HG03460 (cell line): ENCODE results near the gene CIBAR2.
"Not testable (repeated sequence)": the region's sequence is repeated elsewhere in the genome, so short reads cannot be mapped to it uniquely, and the experiment has no call there.

Experiments used
- ATAC-seq: cut with Tn5 transposase; IDR thresholded peaks from one replicate; pipeline ENCODE4 v1.9.1; 2021; ENCODE audit not compliant: unreplicated experiment

Gene CIBAR2

DNA sequence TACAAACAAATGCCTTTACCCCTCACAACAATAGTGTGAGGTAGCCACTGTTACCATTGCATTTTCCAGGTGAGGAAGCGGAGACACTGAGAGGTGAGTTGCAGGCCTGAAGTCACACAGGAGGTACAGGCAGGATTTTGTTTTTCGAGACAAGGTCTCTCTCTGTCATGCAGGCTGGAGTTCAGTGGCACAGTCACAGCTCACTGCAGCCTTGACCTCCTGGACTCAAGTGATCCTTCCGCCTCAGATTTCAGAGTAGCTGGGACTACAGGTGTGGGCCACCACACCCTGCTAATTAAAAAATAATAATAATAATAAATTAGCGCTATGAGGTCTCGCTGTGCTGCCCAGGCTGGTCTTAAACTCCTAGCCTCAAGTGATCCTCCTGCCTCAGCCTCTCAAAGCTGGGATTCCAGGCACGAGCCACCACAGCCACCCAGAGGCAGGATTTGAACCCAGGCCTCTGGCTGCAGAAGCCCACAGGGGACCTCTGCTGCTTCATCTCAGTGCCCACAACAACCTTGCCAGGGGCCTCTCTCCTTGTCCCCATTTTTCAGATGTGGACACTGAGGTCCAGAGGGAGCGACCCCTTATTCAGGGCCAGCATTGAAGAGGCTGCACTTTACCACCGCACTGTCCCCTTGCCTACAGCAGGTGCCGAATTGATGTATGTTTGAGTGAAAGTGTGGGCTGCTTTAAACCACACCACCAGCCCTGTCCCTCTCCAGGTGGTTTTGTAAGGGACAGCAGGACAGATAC lies 16.0 kb upstream of the CIBAR2 start:
- ATAC-seq, result no peak

DNA sequence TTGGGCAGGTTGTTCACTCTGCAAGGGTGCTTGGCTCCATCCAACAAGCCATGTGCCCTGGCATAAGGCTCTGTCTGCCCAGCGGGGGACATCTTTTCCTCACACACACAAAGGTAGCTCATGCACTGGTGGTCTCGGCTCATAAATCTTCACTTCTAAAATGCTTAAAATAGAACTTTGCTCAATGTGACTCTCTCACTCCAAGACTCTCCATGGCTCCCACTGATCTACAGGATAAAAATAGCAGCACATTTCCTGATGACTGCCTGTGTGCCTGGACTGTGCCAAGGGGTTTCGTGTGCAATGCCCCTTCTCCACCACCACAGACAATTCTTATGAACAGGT lies 15.1 kb upstream of the CIBAR2 start:
- ATAC-seq, result no peak

DNA sequence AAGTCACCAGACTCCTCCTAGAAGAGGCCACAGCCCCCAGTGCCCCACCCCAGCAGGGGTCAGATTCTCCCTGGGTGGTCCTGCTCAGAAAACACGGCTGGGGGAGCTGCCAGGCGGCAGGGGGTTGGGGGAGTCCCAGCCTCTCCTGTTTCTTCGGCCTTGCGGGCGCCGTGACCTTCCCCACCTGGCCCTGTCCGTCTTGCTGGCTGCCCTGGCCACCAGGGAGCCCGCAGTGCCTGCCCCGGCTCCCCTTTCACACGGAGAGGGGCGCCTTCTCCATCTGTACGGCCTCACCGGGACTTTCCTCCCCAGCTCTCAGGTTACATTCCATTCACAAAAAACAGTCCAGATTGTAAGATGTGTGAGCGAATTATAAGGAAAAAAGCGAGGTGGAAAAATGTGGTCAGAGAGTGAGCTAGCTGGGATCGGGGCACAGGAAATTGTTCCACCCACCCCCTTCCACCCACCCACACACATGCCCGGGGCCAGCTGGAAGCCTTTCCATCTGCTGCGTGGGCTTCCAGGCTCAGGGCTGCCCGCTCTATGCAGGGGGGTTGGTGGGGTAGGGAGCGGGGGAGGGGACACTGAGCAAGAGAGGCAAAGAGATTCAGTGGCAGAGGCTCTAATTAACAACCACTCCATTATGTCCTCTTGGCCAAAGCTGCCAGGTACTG lies 14.6 kb upstream of the CIBAR2 start:
- no peak for ATAC-seq

DNA sequence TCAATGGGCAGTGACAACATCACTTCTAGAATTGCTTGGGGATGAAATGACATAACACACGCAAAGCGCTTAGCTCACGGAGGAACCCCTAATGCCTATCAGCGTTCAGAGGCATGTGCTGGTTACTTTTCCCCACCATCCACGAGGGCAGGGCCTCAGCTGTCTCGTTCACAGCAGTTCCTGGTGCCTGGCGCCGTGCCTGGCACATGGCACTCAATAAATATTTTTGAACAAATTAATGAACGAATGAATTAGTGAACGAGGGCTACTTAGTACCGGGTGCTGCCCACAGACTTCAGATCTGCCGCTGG lies 14.1 kb upstream of the CIBAR2 start:
- ATAC-seq, result no peak

DNA sequence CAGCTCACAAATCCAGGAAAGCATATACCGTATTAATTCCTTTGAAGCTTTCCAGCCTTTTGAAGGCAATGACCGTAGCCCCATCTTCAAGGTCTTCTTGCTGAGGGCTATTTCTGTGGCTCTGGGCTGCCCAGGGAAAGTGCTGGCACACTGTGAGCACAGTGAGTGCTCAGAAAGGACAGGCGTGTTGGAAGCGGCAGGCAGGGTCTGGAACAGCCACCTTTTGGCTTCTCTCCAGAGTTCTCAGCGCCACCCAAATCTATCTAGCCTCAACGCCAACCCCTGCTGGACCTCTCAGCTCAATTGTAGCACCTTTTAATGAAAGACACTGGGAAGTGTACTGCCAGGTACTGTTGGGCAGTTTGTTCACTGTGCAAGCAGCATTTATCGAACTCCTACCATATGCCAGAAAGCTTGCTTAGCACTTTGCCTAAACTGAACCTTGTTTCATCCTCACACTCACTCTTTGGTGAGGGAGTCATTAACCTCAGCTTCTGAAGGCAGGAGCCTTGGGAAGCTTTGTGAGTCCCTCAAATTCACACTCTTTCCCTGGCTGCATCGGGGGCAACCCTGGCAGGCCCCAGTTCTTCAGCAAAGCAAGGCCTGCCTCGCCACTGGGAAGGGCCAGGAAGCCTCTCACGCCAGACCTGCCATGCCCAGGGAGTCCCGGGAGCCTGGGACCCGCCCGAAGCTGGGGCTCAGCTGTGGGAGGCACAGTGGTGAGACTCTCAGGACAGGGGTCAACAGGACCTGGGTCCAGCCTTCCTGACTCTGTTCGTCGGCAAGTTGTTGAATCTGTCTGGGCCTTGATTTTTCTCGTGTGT lies 13.5 kb upstream of the CIBAR2 start:
- no peak for ATAC-seq

DNA sequence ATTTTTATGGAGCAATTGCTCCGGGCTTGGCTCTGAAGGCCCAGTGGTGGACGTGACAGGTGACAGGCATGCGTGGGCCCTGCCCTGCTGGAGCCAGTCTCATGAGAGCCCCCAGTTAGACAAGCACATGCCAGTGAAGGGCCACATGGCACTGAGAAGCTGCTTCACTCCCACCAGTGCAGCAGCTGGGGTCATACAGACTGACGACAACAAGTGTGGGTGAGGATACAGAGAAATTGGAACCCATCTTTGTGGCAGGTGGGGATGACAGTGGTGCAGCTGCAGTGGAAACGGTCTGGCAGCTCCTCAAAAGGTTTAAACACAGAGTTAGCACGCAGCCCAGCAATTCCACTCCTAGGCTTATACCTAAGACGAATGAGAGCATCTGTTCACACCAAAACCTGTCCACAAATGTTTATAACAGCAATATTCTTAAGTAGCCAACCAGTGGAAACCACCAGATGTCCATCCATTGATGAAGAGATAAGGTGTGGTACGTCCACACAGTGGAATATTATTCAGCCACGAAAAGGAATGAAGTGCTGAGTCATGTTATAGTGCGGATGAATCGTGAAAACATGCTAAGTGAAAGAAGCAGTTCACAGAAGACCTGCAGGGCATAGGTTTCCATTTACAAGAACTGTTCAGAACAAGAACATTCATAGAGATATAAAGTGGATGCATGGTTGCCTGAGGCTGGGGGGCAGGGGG lies 12.5 kb upstream of the CIBAR2 start:
- no peak for ATAC-seq

DNA sequence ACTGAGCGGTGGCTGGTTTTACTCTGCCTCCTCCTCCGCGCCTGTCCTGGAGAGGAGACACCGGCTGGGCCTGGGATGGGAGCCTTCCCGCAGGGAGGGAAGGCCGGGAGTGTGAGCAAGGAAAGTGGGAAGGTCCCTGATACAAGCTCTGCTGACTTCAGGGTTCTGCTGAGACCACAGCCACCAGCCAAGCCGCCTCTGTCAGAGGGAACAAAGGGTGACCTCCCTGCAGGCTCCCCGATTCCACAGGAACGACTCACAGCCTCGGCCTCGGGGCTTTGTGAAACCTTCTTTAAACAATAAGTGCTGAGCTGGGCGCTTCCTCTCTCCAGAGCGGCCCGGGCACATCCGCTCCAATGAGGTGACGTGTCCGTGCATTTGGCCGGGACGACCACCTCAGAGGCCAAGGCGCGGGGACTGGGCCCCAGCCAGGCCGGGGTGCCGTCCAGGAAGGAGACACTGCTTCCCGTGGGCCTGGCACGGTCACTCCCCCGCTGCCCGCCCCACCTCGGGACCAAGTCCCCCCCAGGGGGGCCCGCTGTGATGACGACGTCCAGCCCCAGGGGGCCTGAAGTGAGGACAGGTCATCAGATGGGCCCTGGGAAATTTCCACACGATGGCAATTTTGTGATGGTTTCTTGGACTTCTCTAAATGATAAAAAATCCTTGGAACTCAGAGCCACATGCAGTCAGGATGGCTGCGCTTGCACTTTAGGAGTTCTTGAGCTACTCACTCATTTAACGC lies 11.8 kb upstream of the CIBAR2 start:
- no peak for ATAC-seq

DNA sequence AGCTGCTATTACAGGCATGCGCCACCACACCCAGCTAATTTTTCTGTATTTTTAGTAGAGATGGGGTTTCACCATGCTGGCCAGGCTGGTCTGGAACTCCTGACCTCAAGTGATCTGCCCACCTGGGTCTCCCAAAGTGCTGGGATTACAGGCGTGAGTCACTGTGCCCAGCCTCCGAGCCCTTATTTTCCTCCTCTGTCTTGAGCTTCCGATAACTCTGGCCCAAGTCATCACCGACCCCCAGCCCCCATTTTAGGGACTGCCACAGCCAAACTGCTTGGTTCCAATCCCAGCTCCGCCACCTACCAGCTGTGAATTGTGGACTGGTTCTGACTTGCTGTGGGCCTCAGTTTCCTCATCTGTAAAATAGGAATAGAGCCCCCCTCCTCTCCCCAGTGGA lies 11.2 kb upstream of the CIBAR2 start:
- not testable (repeated sequence) for ATAC-seq

DNA sequence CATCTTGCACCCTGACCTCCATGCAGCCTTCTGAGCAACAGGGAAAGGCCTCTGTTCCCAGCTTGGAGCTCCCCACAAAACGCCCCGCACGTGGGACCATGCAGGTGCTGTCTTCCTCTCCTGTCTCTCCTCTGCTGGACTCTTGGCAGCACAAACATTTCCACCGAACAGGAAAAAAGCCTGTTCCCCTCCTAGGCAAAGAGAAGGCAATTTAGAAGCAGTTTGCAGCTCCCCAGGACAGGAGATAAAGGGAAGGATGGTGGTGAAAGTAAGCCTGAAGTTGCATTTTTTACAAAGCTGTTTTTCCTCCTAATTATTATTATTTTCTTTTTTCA lies 7.7 kb upstream of the CIBAR2 start:
- no peak for ATAC-seq

DNA sequence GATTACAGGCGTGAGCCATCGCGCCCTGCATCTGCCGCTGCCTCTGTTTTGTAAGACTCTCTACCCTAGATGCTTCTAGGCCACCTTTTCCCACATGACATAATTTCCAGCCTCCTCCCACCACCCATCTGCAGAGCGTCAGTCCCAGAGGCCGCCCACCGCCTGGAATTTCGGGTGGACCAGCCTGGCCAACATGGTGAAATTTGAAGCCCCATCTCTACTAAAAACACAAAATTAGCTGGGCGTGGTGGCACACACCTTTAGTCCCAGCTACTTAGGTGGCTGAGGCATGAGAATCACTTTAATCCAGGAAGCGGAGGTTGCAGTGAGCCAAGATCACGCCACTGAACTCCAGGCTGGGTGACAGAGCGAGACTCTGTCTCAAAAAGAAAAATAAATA lies 5.1 kb upstream of the CIBAR2 start:
- no peak for ATAC-seq

DNA sequence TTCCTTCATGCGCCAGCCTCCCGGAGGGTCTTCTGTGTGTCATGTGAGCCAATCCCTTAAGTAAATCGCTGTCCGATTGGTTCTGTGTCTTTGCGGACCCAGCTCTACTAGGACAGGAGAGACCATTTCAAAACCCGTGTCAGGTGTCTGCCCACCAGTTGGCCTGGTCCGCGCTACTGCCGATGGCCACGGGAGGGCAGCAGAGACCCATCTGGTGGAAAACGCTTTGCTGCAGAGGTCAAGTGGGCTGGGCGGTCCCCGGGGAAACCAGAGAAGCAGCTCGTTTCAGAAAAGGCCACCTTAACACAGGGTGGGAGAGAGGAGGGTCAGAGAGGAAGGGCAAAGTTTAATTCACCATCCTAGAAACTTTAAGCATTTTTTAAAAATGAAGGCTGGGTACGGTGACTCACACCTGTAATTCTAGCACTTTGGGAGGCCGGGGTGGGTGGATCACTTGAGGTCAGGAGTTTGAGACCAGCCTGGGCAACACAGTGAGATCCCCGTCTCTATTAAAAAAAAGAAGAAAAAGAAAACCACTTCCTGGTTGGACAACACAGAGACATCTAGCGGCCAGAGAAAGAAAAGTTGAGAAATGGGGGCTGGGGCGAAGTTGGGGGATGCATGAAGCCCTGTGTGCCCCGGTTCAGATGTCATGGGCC lies 2.8 kb upstream of the CIBAR2 start:
- ATAC-seq, result peak; percentile 79

DNA sequence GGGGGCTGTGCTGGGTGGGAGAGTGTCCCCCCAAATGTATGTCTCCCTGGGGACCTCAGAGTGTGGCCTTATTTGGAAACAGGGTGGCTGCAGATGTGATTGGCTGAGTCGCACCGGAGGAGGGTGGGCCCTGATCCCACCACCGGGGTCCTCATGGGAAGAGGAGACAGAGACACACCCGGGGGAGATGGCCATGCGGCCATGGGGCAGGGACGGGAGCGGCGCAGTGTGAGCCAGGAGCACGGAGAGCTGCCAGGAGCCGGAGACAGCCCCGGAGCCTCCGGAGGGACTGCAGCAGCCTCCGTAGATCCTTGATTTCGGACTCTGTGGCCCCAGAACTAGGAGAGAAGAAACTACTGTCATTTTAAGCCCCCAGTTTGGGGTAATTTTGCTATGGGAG lies 1.6 kb upstream of the CIBAR2 start:
- ATAC-seq, result no peak

DNA sequence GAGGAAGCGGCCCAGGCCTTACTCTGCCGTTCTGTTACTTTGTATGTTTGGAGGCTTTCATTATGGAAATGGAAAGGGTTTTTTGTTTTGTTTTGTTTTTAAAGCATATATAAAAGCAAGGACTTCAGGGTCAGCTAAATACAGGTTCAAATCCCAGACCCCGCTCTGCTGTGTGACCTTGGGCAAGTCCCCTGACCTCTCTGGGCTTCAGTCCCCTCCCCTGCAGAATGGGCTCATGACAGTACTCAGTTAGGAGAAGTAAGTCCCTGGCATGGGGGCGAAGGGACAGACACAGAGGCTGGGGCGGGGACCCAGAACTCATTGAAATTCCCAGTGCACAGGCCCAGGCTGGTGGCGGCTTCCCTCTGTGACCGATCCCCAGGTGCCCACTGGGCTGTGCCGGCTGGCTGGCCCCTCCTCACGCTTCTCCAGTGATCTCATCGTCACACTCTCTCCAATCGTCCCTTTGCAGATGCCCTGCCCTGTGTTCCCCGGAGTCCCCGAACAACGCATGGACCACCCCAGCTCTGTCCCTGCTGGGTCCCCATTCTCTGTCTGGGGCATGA lies 979 bp upstream of the CIBAR2 start:
- no peak for ATAC-seq

DNA sequence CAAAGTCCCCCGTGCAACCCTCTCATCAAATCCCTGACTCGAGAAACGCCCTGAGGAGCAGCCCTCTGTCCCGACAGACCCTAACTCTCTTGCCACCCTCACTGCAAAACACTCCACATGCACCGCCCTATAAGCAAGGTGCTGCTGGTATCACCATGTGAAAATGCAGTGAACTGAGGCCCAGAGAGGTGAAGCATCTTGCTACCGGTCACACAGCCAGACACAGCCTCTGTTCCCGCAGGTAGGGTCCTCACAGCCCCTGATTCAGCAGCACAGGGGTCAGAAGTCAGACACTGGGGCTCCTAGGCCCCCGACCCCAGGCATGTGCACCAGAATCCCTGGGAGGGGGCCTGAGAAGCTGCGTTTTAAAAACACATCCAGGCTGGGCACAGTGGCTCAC lies 1.1 kb downstream of the CIBAR2 start:
- no peak for ATAC-seq

DNA sequence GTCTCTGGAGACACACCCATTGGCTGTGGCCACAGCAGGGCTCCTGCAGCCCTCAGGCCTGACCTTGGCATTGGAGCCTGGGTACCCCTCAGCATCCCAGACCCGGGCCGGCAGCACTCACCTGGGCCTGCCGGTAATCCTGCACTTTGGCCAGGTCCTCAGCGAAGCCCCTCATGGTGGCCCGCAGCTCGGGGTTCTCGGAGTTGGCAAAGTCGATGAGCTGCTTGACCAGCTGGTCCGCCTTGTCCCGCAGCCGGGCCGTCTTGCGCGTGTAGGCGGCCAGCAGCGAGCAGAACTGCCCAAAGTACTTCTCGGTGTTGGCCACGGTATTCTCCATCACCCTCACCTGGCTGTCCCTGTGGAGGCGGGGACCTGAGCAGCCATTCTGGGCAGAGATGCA lies 2.2 kb downstream of the CIBAR2 start:
- no peak for ATAC-seq

DNA sequence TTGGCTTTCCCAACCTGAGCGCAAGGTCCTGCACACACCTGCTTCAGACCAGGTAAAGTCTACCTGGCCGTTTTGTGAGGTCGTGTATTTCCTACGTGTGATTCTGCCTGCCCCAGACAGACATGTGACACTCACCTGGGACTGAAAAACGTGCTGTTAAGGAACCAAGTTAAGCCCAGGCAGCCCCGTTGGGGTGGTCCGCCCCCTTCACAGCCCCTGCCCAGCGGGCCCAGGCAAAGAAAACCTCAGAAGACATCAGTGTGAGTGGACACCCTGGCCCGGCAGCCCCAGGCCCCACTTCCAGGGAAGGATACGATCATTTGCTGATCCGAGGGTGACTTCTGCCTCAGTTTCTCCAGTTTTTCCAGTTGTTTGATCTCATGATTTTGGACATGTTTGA lies 4.7 kb downstream of the CIBAR2 start:
- ATAC-seq, result no peak

DNA sequence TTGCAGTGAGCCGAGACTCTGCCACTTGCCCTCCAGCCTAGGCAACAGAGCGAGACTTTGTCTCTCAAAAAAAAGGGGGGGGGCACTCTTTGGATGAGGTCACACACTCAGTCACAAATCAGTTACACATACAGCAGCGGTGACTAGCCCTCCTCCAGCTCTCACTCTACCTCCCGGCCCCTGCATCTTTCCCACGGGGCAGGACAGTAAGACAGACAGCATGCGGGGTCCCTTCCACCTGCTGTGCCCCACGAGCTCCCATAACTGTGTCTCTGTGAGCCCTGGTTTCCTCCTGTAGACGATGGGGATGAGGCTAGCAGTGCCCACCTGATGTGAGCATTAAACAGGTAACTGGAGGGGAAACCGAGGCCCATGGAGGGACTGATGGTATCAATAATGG lies 5.2 kb downstream of the CIBAR2 start:
- no peak for ATAC-seq

DNA sequence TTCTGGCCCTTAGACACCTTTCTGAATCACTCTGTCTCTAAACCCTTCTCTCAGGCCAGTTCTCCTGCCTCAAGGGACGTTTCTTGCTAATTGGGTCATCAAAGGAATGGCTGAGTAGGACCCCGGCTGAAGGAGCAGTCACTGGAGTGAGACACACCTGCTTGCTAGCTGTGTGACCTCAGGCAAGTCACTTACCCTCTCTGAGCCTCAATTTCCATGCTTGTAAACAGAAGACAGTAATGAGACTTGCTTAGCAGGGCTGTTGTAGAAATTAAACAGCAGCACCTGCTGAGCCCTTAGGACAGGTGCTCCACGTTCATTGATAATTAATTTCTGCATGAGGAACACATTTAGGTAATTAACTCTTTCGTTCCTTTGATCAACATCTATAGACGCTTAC lies 6.8 kb downstream of the CIBAR2 start:
- ATAC-seq, result no peak

DNA sequence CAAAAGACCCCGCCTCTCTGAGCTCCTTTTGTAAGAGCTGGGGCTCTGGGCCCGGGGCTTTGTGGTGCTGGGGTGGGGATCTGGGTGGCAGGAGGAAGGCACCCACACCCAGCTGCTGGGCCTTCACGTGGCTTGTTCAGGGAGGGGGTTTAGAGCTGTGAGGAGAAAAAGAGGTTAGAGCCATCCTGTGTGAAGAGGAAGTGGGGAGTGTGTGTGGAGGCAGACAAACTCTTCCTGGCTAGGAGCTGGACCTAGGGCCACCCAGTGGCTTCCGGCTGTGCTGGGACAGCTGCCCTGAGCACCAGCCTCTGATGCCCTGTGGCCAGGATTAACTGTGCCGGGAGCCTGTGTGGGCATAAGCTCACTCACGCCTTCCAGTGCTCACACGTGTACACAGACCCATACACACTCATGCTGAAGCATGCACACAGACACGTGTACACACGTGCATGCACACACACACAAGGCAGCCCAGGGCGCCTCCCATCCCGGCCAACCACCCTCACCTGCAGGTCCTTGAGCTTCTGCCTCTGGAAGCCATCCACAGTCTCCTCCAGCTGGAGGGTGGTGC lies 7.4 kb downstream of the CIBAR2 start:
- no peak for ATAC-seq

DNA sequence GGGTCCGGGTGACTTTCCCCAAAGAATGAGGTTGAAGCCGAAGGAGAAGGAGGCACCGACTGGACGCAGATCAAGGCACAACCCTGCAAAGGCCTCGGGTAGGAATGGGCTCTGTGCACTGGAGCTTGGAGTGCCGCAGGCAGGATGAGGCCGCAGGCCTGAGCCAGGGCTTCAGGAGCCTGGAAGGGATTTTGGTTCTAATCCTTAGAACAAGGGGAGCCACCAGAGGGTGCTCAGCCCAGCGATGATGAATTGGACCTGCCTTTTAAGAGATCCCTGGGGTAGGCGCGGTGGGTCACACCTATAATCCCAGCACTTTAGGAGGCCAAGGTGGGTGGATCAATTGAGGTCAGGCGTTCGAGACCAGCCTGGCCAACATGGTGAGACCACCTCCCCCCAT lies 8.1 kb downstream of the CIBAR2 start:
- no peak for ATAC-seq
